ENCODE results near the gene SLC16A3.

GRCh38 chr17:82199496-82199895, 29.3 kb upstream of the SLC16A3 start:
- TF ChIP-seq POLR2AphosphoS5 (IDR thresholded peaks at IDR 0.05; ENCODE audit: low read depth, low read length) (no peak), REST (IDR thresholded peaks at IDR 0.05; ENCODE audit: insufficient read depth in 1 of 2, low read depth in 2 of 2, low read length in 2 of 2) (no peak), TAF1 (IDR thresholded peaks at IDR 0.05; ENCODE audit: borderline replicate concordance, insufficient read depth, low read length) (no peak), SIN3A (IDR thresholded peaks at IDR 0.05; ENCODE audit: borderline replicate concordance, insufficient read depth, low read length) (no peak)

Data from PFSK-1 (cell line).